Adipose tissue (tissue), 3 donors: ENCODE results near the gene SLC25A36. TPM values are rescaled to one million over a fixed set of nuclear protein-coding genes. Genes with fewer than 3 reads are reported as not detected.

Source experiments
- H3K27ac ChIP-seq: one replicate; pipeline ENCODE4 v1.5.1; 2013; ENCODE audit warnings: low read depth, low read length
- WGBS, 3 donors: extraction: QIAGEN DNeasy Blood & Tissue Kit; methylation state at CpG; one replicate each; pipeline ENCODE4 v1.1.7; 2013; 5-methylcytosine and 5-hydroxymethylcytosine counted together
- polyA plus RNA-seq, 3 donors: library from polyadenylated mRNA; stranded (reverse); fragments of 200-250 nt; gene quantifications; one replicate each; pipeline ENCODE4 v1.2.3, GENCODE V29; 2013
- donor health status: healthy with polysubstance abuse.
- donor health status: Bipolar disorder and iron deficiency.
- donor health status: healthy.

The SLC25A36 gene
- 10 to 100 TPM; 18.8 to 33.5 (median 20.9) TPM for polyA plus RNA-seq

- H3K27ac ChIP-seq, result peak within 1 kb of the TSS; percentile 56
- 0 to 1% (median 0%) methylated on average over 51 to 72 of the region's 72 CpGs for WGBS, 3 donors
Measured at GRCh38 chr3:140941434-140942220, at the start of gene SLC25A36. Gene SLC25A36, plus strand, starts transcription at chr3:140941836. Its CDS starts 219 bp downstream, at chr3:140942055.

GRCh38 chr3:140896997-140897396 is 44.6 kb upstream of the SLC25A36 start:
- 61 to 72% (median 71%) methylated on average over 3 of the region's 3 CpGs for whole genome bisulfite sequencing, 3 donors
- H3K27ac ChIP-seq, result no peak overlapping the region

GRCh38 chr3:140898340-140899180 is 43.1 kb upstream of the SLC25A36 start:
- WGBS, 3 donors, result 40 to 55% (median 53%) methylated on average over 3 of the region's 3 CpGs
- no peak overlapping the region for H3K27ac ChIP-seq

GRCh38 chr3:140899363-140899762 is 42.3 kb upstream of the SLC25A36 start:
- no peak overlapping the region for H3K27ac ChIP-seq
- 68 to 77% (median 69%) methylated on average over 1 of the region's 1 CpG for WGBS, 3 donors

GRCh38 chr3:140902791-140903190 is 38.8 kb upstream of the SLC25A36 start:
- no peak overlapping the region for H3K27ac ChIP-seq

GRCh38 chr3:140903196-140903595 is 38.4 kb upstream of the SLC25A36 start:
- no peak overlapping the region for H3K27ac ChIP-seq

- H3K27ac ChIP-seq, result no peak overlapping the region
- WGBS, 3 donors, result 72 to 83% (median 75%) methylated on average over 1 of the region's 1 CpG
Measured at GRCh38 chr3:140904521-140904920, 37.1 kb upstream of the SLC25A36 start.

GRCh38 chr3:140905559-140905958 is 36.1 kb upstream of the SLC25A36 start:
- 91 to 96% (median 93%) methylated on average over 2 of the region's 2 CpGs for WGBS, 3 donors
- H3K27ac ChIP-seq, result no peak overlapping the region

GRCh38 chr3:140906785-140907184 is 34.9 kb upstream of the SLC25A36 start:
- 53 to 73% (median 60%) methylated on average over 1 of the region's 1 CpG for WGBS, 3 donors
- H3K27ac ChIP-seq, result no peak overlapping the region

GRCh38 chr3:140910860-140911259 is 30.8 kb upstream of the SLC25A36 start:
- H3K27ac ChIP-seq, result no peak overlapping the region
- 38 to 52% (median 43%) methylated on average over 5 of the region's 5 CpGs for WGBS, 3 donors

- WGBS, 3 donors, result 49 to 64% (median 63%) methylated on average over 2 of the region's 2 CpGs
- no peak overlapping the region for H3K27ac ChIP-seq
Measured at GRCh38 chr3:140911822-140912221, 29.8 kb upstream of the SLC25A36 start.

GRCh38 chr3:140913728-140914127 is 27.9 kb upstream of the SLC25A36 start:
- H3K27ac ChIP-seq, result no peak overlapping the region
- 84 to 94% (median 89%) methylated on average over 5 of the region's 5 CpGs for WGBS, 3 donors

GRCh38 chr3:140914384-140914945 is 27.2 kb upstream of the SLC25A36 start:
- WGBS, 3 donors, result 69 to 89% (median 71%) methylated on average over 4 of the region's 4 CpGs
- H3K27ac ChIP-seq, result no peak overlapping the region

- H3K27ac ChIP-seq, result no peak overlapping the region
Measured at GRCh38 chr3:140916603-140917002, 25.0 kb upstream of the SLC25A36 start.

GRCh38 chr3:140917772-140918171 is 23.9 kb upstream of the SLC25A36 start:
- 31 to 79% (median 76%) methylated on average over 5 of the region's 5 CpGs for WGBS, 3 donors

GRCh38 chr3:140920029-140920428 is 21.6 kb upstream of the SLC25A36 start:
- H3K27ac ChIP-seq, result no peak overlapping the region
- WGBS, 3 donors, result 71 to 88% (median 82%) methylated on average over 2 of the region's 2 CpGs

More at GRCh38 chr3:140917772-140918171, 23.9 kb upstream of the SLC25A36 start:
- no peak overlapping the region for H3K27ac ChIP-seq

- no peak overlapping the region for H3K27ac ChIP-seq
- 29 to 35% (median 32%) methylated on average over 1 of the region's 1 CpG for WGBS, 3 donors
Measured at GRCh38 chr3:140922634-140923033, 19.0 kb upstream of the SLC25A36 start.

GRCh38 chr3:140924097-140924873 is 17.4 kb upstream of the SLC25A36 start:
- no peak overlapping the region for H3K27ac ChIP-seq
- 82 to 83% (median 82%) methylated on average over 6 of the region's 6 CpGs for WGBS, 3 donors
